Motor neuron (in vitro differentiated cells): ENCODE measurements around the gene PCED1A. TPM values are rescaled to one million over a fixed set of nuclear protein-coding genes. Genes with fewer than 3 reads are reported as not detected.

ENCODE experiments used
- ATAC-seq, 8 experiments: fragments of 200-7000 bp; cut with Tn5 transposase; replicated peaks in 6 of 8; 2 replicates each; pipeline ENCODE4 v1.8.0; 2021; ENCODE audit warnings: mild to moderate bottlenecking in 8 of 8, moderate library complexity in 8 of 8
- H3K27ac ChIP-seq, 2 donors: fragments of 250-450 bp; sonication (Bioruptor Pico); 2 replicates each; pipeline ENCODE4 v1.9.0; 2021; ENCODE audit warnings: antibody characterized with exemption in 2 of 2, mild to moderate bottlenecking in 2 of 2, moderate library complexity in 1 of 2
- H3K4me1 ChIP-seq, 2 donors: fragments of 250-450 bp; sonication (Bioruptor Pico); replicated peaks in 1 of 2; 2 replicates each; pipeline ENCODE4 v1.6.1; 2021; ENCODE audit warnings: antibody characterized with exemption in 2 of 2, mild to moderate bottlenecking in 2 of 2, moderate library complexity in 1 of 2
- H3K4me3 ChIP-seq, 5 donors: fragments of 250-450 bp; sonication (Bioruptor Pico); 2 replicates each; pipeline ENCODE4 v1.9.0; 2021; ENCODE audit warnings: antibody characterized with exemption in 5 of 5, mild to moderate bottlenecking in 5 of 5, moderate library complexity in 4 of 5
- WGBS, 10 experiments: fragments of 450-650 bp; shearing (Covaris generic); methylation state at CpG; one replicate each; pipeline ENCODE4 v1.0.0; 2022; 5-methylcytosine and 5-hydroxymethylcytosine counted together
- in situ Hi-C, 9 experiments: fragments of 400-800 bp; cut with MboI; loops; one replicate each; pipeline ENCODE4 v1.15.0; 2021; ENCODE audit warnings: low sequenced_read_pairs in 9 of 9, low pct_unique_long_range_greater_than_20kb in 2 of 9; ENCODE audit not compliant: unreplicated experiment in 9 of 9
- total RNA-seq, 8 experiments: library from RNA; unstranded; fragments of 300-600 nt; gene quantifications; 2 replicates each; pipeline versions ENCODE4 v1.2.3 to v1.2.4, GENCODE V29; 2022

PCED1A gene
- total RNA-seq = 10 to 100 TPM; 24.5 to 49.6 (median 33.7) TPM

GRCh38 chr20:2840138-2840966, at the start of gene PCED1A, which contains the start of gene VPS16:
Gene PCED1A (minus strand): TSS chr20:2840655. CDS start chr20:2839912, 743 bp downstream.
Gene VPS16 (plus strand): TSS chr20:2840745. CDS start chr20:2840775, 30 bp downstream.
- WGBS, 10 experiments = 3 to 40% (median 18%) methylated on average over 1 to 15 of the region's 98 CpGs; no CpG with 5 or more reads in 5 of the 10 experiments
- in situ Hi-C loops = no loop called here
- H3K27ac ChIP-seq = peak within 1 kb of the TSS; percentile 42 to 76
- H3K4me1 ChIP-seq = peaks cover 6 to 11% of the 10 kb centered on the region in 2 donors
- peak; percentile 85 to 100 (median 99) for ATAC-seq
- H3K4me3 ChIP-seq = peak within 1 kb of the TSS; percentile 60 to 84 (median 71)

GRCh38 chr20:2889797-2890196, 49.3 kb upstream of the PCED1A start:
- H3K4me3 ChIP-seq = no peak overlapping the region
- in situ Hi-C loops = no loop called here
- no peaks in the 10 kb centered on the region for H3K4me1 ChIP-seq
- ATAC-seq = no peak
- WGBS, 10 experiments = 90 to 100% (median 100%) methylated on average over 1 to 3 of the region's 3 CpGs; no CpG with 5 or more reads in 2 of the 10 experiments
- no peak overlapping the region for H3K27ac ChIP-seq

DNA sequence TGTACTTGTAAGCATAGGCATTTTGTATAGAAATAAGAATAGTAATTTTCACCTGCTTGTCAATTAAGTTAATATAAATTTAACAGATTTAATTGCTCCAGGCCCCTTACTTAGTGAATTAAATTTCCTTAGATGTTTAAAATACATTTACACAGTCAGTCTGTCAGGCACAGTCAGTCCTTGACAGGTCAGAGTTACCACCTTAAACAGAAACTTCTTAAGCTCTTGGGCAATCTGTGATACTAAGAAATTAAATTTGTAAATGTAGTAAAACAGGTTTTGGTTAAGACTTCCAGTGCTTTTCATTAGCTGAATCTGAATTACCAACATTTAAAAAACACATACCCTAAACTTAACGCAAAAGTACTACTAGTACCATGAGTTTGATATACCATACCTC, 48.8 kb upstream of the PCED1A start:
- Histone ChIP-seq H3K27ac (no peak overlapping the region), H3K4me3 (no peak overlapping the region), H3K4me1 (no peaks in the 10 kb centered on the region)
- in situ Hi-C loops = no loop called here
- 88 to 100% (median 100%) methylated on average over 1 of the region's 1 CpG; no CpG with 5 or more reads in 6 of the 10 experiments for WGBS, 10 experiments
- no peak for ATAC-seq

DNA sequence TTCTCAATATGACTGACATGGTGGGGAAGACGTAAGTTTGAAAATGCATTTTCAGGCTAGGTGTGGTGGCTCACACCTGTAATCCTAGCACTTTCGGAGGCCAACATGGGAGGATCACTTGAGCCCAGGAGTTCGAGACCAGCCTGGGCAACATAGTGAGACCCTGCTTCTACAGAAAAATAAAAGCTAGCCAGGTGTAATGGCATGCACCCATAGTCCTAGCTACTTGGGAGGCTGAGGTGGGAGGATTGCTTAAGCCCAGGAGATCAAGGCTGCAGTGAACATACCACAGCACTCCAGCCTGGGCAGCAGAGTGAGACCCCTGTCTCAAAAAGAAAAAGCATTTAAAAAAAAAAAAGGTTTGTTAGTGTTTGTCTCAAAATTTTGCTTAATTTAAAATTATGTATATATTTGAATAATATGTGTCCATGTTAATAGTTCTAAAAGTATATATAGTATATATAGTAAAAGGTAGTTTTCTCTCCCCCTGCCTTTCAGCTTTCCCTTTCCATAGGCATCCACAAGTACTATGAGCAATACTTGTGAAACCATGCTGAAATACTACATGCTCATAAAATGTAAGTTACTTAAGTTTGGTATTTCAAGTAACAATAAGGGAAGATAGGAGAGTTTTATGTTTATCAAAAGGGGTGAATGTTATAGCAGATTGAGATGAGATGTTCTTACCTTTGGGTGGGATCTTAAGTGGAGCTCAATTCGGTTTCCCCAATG, 47.9 kb upstream of the PCED1A start:
- no peak for ATAC-seq
- H3K4me3 ChIP-seq = no peak overlapping the region
- H3K4me1 ChIP-seq = no peaks in the 10 kb centered on the region
- H3K27ac ChIP-seq = no peak overlapping the region
- in situ Hi-C loops = no loop called here
- WGBS, 10 experiments = 80 to 100% (median 100%) methylated on average over 1 to 4 of the region's 4 CpGs; no CpG with 5 or more reads in 3 of the 10 experiments

- in situ Hi-C loops = no loop called here
- Histone ChIP-seq H3K27ac (no peak overlapping the region), H3K4me1 (no peaks in the 10 kb centered on the region), H3K4me3 (no peak overlapping the region)
- WGBS, 10 experiments = 40 to 100% (median 94%) methylated on average over 1 to 3 of the region's 3 CpGs; no CpG with 5 or more reads in 4 of the 10 experiments
- ATAC-seq = no peak
Measured at GRCh38 chr20:2887715-2888114, 47.3 kb upstream of the PCED1A start.

DNA sequence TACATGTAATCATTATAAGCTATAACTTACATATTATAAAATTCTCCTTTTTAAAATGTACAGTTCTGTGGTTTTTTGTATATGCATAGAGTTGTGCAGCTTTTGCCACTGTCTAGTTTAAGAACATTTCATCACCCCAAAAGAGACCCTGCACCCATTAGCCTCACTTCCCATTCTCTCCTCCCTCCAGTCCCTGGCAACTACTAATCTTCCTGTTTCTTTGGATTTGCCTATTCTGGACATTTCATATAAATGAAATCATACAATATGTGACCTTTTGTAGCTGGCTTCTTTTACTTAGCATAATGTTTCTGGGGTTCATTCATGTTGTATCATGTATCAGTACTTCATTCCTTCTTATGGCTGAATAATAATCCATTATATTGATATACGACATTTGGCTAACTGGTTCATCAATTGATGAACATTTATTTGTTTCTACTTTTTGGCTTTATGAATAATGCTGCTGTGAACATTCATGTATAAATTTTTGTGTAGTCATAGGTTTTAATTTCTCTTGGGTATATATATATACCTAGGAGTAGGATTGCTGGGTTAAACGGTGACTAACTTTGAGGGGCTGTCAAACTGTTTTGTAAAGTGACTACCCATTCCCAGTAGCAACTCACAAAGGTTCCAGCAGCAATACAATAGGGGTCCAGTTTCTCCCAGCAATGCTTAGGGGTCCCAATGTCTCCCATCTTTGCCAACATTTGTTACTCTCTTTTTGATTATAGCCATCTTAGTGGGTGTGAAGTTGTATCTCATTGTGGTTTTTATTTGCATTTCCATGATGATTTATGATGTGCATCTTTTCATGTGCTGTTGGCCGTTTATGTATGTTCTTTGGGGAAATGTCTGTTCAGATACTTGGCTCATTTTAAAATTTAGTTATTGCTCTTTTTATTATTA, 43.5 kb upstream of the PCED1A start:
- Histone ChIP-seq H3K27ac (no peak overlapping the region), H3K4me3 (no peak overlapping the region), H3K4me1 (no peaks in the 10 kb centered on the region)
- ATAC-seq = no peak
- in situ Hi-C loops = no loop called here
- WGBS, 10 experiments = 9 to 97% (median 74%) methylated on average over 1 to 3 of the region's 3 CpGs; no CpG with 5 or more reads in 2 of the 10 experiments

DNA sequence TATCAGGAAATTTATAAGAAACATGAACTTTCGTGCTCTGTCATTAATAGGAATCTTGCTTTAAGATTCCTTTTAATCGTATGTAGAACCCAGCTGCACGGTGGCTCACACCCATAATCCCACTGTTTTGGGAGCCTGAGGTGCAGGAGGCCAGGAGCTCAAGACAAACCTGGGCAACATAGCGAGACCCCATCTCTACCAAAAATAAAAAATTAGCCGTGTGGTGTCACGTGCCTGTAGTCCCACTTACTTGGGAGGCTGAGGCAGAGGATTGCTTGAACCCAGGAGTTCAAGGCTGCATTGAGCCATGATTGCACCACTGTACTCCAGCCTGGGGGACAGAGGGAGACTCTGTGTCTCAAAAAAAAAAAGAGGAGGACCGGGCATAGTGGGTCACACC, 40.2 kb upstream of the PCED1A start:
- in situ Hi-C loops = no loop called here
- H3K27ac ChIP-seq = no peak overlapping the region
- ATAC-seq = no peak
- no peak overlapping the region for H3K4me3 ChIP-seq
- H3K4me1 ChIP-seq = peaks cover 0 to 4% of the 10 kb centered on the region in 2 donors
- WGBS, 10 experiments = 73 to 100% (median 93%) methylated on average over 1 to 4 of the region's 7 CpGs; no CpG with 5 or more reads in 1 of the 10 experiments

DNA sequence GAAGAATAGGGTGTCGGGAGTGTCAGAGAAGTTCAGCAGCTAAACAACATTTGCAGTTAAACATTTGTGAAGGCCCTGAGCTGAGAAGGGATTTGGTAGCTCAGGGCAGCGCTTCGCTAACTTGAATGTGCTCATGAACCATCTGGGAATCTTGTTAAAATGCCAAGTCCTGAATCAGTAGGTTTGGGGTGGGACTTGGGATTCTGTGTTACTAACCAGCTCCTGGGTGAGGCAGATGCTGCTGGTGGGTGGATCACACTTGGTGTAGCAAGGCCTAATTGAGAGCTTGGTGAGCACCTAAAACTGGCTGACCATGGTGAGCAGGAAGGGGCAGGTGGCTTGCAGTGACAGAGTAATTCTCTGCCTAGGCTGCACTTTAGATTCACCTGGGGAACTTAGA, 38.7 kb upstream of the PCED1A start:
- in situ Hi-C loops = no loop called here
- no peak overlapping the region for H3K27ac ChIP-seq
- 0 to 100% (median 75%) methylated on average over 1 to 3 of the region's 3 CpGs; no CpG with 5 or more reads in 2 of the 10 experiments for WGBS, 10 experiments
- peak in 4 of 8 experiments; percentile 40 to 95 (median 80) for ATAC-seq
- H3K4me3 ChIP-seq = no peak overlapping the region
- peaks cover 10 to 14% of the 10 kb centered on the region in 2 donors for H3K4me1 ChIP-seq

DNA sequence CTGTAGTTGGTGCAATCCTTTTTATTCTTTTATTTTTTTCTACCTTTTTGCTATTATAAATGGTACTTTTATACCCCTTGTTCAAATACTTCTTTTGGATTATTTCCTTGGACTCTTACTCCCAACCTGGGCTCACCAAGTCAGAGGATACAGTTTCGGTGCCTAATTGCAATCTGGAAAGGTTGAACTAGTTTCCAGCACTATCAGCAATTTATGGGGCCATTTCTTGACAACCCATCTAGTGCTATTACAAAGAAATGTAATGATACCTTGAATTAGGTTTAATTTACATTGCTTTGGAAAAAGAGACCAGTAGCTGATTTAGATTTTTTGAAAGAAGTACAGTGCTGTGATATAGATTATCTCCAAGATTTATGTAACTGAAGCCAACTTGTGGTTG, 38.1 kb upstream of the PCED1A start:
- 92 to 100% (median 100%) methylated on average over 1 of the region's 1 CpG; no CpG with 5 or more reads in 1 of the 10 experiments for WGBS, 10 experiments
- H3K4me1 ChIP-seq = peaks cover 10 to 14% of the 10 kb centered on the region in 2 donors
- in situ Hi-C loops = no loop called here

DNA sequence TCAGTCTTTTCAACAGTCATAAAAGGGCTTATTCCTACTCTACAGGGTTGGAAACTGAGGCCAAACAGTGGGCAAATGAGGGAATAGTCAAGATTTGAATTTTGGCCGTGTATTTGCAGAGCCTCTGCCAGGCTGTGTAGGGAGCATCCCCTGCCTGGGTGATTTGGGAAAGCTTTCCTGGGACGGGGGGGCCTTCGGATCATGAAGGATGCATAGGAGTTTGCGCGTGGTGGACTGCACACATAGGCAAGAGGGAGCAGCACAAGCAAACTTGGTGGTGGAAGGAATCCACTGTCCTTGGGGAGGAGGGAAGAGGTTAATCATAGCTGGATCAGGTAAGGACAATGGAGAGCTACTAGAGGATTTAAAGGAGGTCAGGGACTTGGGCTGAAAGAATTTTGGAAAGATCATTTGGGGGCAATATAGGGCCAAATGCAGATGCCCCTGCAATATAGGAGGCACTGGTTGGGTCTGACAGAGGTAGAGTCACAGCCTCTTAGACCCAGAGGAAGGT, 35.3 kb upstream of the PCED1A start:
- Histone ChIP-seq H3K27ac (no peak overlapping the region), H3K4me3 (no peak overlapping the region), H3K4me1 (peaks cover 10 to 23% of the 10 kb centered on the region in 2 donors)
- WGBS, 10 experiments = 86 to 100% (median 97%) methylated on average over 3 to 4 of the region's 5 CpGs; no CpG with 5 or more reads in 6 of the 10 experiments
- ATAC-seq = no peak
- in situ Hi-C loops = no loop called here

More for the DNA sequence above, 38.1 kb upstream of the PCED1A start:
- no peak overlapping the region for H3K27ac ChIP-seq
- no peak for ATAC-seq
- H3K4me3 ChIP-seq = no peak overlapping the region

- Histone ChIP-seq H3K27ac (no peak overlapping the region), H3K4me3 (peak overlapping the region; percentile 71 to 96 (median 80)), H3K4me1 (peaks cover 16 to 26% of the 10 kb centered on the region in 2 donors)
- in situ Hi-C loops = loop anchor here in 1 of 9 experiments (25.0 kb wide), 1 partner anchor 187 kb away; the partner anchor contains the start of gene EBF4
- no peak for ATAC-seq
- WGBS, 10 experiments = 0 to 60% (median 28%) methylated on average over 1 to 7 of the region's 7 CpGs; no CpG with 5 or more reads in 1 of the 10 experiments
Measured at GRCh38 chr20:2874456-2874855, 34.0 kb upstream of the PCED1A start.

DNA sequence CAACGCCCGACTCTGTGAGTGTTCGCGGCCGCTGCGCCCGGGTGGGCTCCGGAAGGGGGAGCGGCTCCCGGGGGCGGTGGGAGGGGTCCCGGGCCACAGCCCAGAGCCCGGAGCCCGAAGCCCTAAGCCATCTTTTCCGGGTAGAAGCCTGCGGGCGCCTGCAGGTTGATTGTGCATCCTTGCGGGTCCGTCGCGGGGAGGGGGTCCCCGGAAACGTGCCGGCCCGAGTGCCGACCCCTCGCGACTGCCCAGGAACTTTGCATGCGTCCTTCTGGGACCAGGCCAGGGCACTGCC, 33.2 kb upstream of the PCED1A start:
- 0% methylated on average over 2 to 8 of the region's 29 CpGs; no CpG with 5 or more reads in 7 of the 10 experiments for WGBS, 10 experiments
- H3K27ac ChIP-seq = peak overlapping the region; percentile 81 to 86
- peak in 5 of 8 experiments; percentile 45 to 60 (median 49) for ATAC-seq
- in situ Hi-C loops = loop anchor here in 1 of 9 experiments (25.0 kb wide), 1 partner anchor 186 kb away; the partner anchor contains the start of gene EBF4
- H3K4me1 ChIP-seq = peaks cover 16 to 26% of the 10 kb centered on the region in 2 donors
- peak overlapping the region; percentile 71 to 96 (median 80) for H3K4me3 ChIP-seq
